ENCODE results near the gene CACNA1A.
A peak's percentile ranks its signal among the peaks of the same experiment; 100 is the strongest.
"Not testable (repeated sequence)": the region's sequence is repeated elsewhere in the genome, so short reads cannot be mapped to it uniquely, and the experiment has no call there.

Gene CACNA1A

GRCh38 chr19:13206587-13206986, 299.7 kb downstream of the CACNA1A start:
- no peak for DNase-seq (ENCODE audit: low read depth)

GRCh38 chr19:13202112-13202511, 304.2 kb downstream of the CACNA1A start:
- DNase-seq (ENCODE audit: low read depth) = not testable (repeated sequence)

GRCh38 chr19:13198634-13199033, 307.6 kb downstream of the CACNA1A start:
- no peak for DNase-seq (ENCODE audit: low read depth)

GRCh38 chr19:13195678-13196077, 310.6 kb downstream of the CACNA1A start:
- DNase-seq (ENCODE audit: low read depth) = no peak

- no peak for DNase-seq (ENCODE audit: low read depth)
Measured at GRCh38 chr19:13190781-13191540, 315.3 kb downstream of the CACNA1A start.

GRCh38 chr19:13189600-13189999, 316.7 kb downstream of the CACNA1A start:
- DNase-seq (ENCODE audit: low read depth) = no peak

- DNase-seq (ENCODE audit: low read depth) = no peak
Measured at GRCh38 chr19:13187419-13187818, 318.9 kb downstream of the CACNA1A start.

- DNase-seq (ENCODE audit: low read depth) = not testable (repeated sequence)
Measured at GRCh38 chr19:13186688-13187087, 319.6 kb downstream of the CACNA1A start.

- DNase-seq (ENCODE audit: low read depth) = not testable (repeated sequence)
Measured at GRCh38 chr19:13185763-13186657, 320.3 kb downstream of the CACNA1A start.

- not testable (repeated sequence) for DNase-seq (ENCODE audit: low read depth)
Measured at GRCh38 chr19:13184926-13185325, 321.4 kb downstream of the CACNA1A start.

GRCh38 chr19:13181747-13182388, 324.4 kb downstream of the CACNA1A start:
- DNase-seq (ENCODE audit: low read depth) = no peak

GRCh38 chr19:13178291-13178690, 328.0 kb downstream of the CACNA1A start:
- DNase-seq (ENCODE audit: low read depth) = not testable (repeated sequence)

GRCh38 chr19:13177584-13177983, 328.7 kb downstream of the CACNA1A start:
- not testable (repeated sequence) for DNase-seq (ENCODE audit: low read depth)

- DNase-seq (ENCODE audit: low read depth) = no peak
Measured at GRCh38 chr19:13176345-13176744, 329.9 kb downstream of the CACNA1A start.

- no peak for DNase-seq (ENCODE audit: low read depth)
Measured at GRCh38 chr19:13173139-13173737, 333.0 kb downstream of the CACNA1A start.

GRCh38 chr19:13172346-13173138, 333.7 kb downstream of the CACNA1A start:
- peak; percentile 79 for DNase-seq (ENCODE audit: low read depth)

GRCh38 chr19:13171146-13171545, 335.1 kb downstream of the CACNA1A start:
- no peak for DNase-seq (ENCODE audit: low read depth)

GRCh38 chr19:13169769-13170168, 336.5 kb downstream of the CACNA1A start:
- no peak for DNase-seq (ENCODE audit: low read depth)

- not testable (repeated sequence) for DNase-seq (ENCODE audit: low read depth)
Measured at GRCh38 chr19:13166151-13166550, 340.1 kb downstream of the CACNA1A start.

- no peak for DNase-seq (ENCODE audit: low read depth)
Measured at GRCh38 chr19:13165162-13165997, 340.9 kb downstream of the CACNA1A start.

All from GM04504 (cell line).